Heart left ventricle (tissue), 16 donors: ENCODE measurements around the gene SLC22A2. TPM values are rescaled to one million over a fixed set of nuclear protein-coding genes. Genes with fewer than 3 reads are reported as not detected.
"Not testable (repeated sequence)": the region's sequence is repeated elsewhere in the genome, so short reads cannot be mapped to it uniquely, and the experiment has no call there.

ENCODE experiments used
- ATAC-seq, 4 donors: fragments of 200-7000 bp; cut with Tn5 transposase; one replicate each; pipeline ENCODE4 v1.9.1; 2020 to 2022; ENCODE audit warnings: moderate library complexity in 4 of 4, mild to moderate bottlenecking in 3 of 4, moderate number of reproducible peaks in 1 of 4
- DNase-seq, 5 donors: peaks; one replicate each; pipeline ENCODE4 v3.0.0-alpha.2; 2020
- H3K27ac ChIP-seq, 12 donors: fragments of 200-600 bp; sonication (generic) in 4 of 12; one replicate each; pipeline versions ENCODE4 v1.5.0 to v1.8.0; 2016 to 2022; ENCODE audit warnings: mild to moderate bottlenecking in 2 of 12
- H3K27me3 ChIP-seq, 9 donors: fragments of 200-600 bp; sonication (generic) in 2 of 9; one replicate each; pipeline versions ENCODE4 v1.5.1 to v1.8.0; 2016 to 2022; ENCODE audit warnings: mild to moderate bottlenecking in 3 of 9
- H3K36me3 ChIP-seq, 9 donors: fragments of 200-600 bp; sonication (generic) in 2 of 9; one replicate each; pipeline versions ENCODE4 v1.5.0 to v1.8.0; 2018 to 2022; ENCODE audit warnings: mild to moderate bottlenecking in 2 of 9
- H3K4me1 ChIP-seq, 12 donors: fragments of 200-600 bp; sonication (generic) in 4 of 12; one replicate each; pipeline versions ENCODE4 v1.5.0 to v1.8.0; 2016 to 2022; ENCODE audit warnings: mild to moderate bottlenecking in 3 of 12
- H3K4me3 ChIP-seq, 12 donors: fragments of 200-600 bp; sonication (generic) in 4 of 12; one replicate each; pipeline versions ENCODE4 v1.5.0 to v1.8.0; 2017 to 2022; ENCODE audit warnings: mild to moderate bottlenecking in 9 of 12, moderate library complexity in 4 of 12
- H3K9me3 ChIP-seq, 12 donors: fragments of 200-600 bp; sonication (generic) in 4 of 12; one replicate each; pipeline versions ENCODE4 v1.5.0 to v1.8.0; 2016 to 2022; ENCODE audit warnings: mild to moderate bottlenecking in 1 of 12
- CTCF ChIP-seq, 12 donors: fragments of 200-600 bp; sonication (generic) in 4 of 12; IDR thresholded peaks; one replicate each; pipeline versions ENCODE4 v1.5.0 to v1.8.0; 2018 to 2022; ENCODE audit warnings: antibody characterized with exemption in 12 of 12, mild to moderate bottlenecking in 5 of 12
- POLR2A ChIP-seq, 2 donors: fragments of 450-650 bp; IDR thresholded peaks; one replicate each; pipeline ENCODE4 v1.6.1; 2017; ENCODE audit warnings: antibody characterized with exemption in 2 of 2, mild to moderate bottlenecking in 2 of 2, moderate library complexity in 2 of 2
- WGBS, 4 donors: extraction: QIAGEN DNeasy Blood & Tissue Kit in 2 of 4; methylation state at CpG; one replicate each; pipeline versions ENCODE4 v1.1.5 to v1.1.7; 2013 to 2018; 5-methylcytosine and 5-hydroxymethylcytosine counted together
- intact Hi-C, 10 donors: fragments of 100-400 bp; cut with DNase I; formaldehyde crosslinking; loops; one replicate each; pipeline versions ENCODE4 v1.11.1 to v1.14.2; 2022
- polyA plus RNA-seq, 2 donors: library from polyadenylated mRNA; stranded (reverse); fragments of 200-250 nt; gene quantifications; one replicate each; pipeline ENCODE4 v1.2.3, GENCODE V29; 2013
- total RNA-seq, 9 donors: library from RNA; depleted of rRNA in 2 of 9; stranded (reverse); fragments of >200 nt in 2 of 9; fragmentation: NEBNext Ultra II Directional in 3 of 9; extraction: Animal tissue kit (Norgen Biotek cat#: 25700) in 3 of 9; gene quantifications; one replicate each; pipeline versions ENCODE4 v1.1.0 to v1.2.4, GENCODE V29; 2016 to 2023
- donor health status: ischemic (EF 13 %, LVEDD 7.1; RV severe dilation, severe dysfunction).
- donor health status: healthy with polysubstance abuse.
- donor health status: DM: no; HTN: yes; CAD: no.
- donor health status: DM: no; HTN: no; CAD: no.
- donor health status: ischemic (EF 25% LVEDD 6.9; RV normal size, moderate dysfunction).
- donor health status: ischemic (EF 25% LVEDD 5.7; RV mildly dilated, moderate dysfunction).
- donor health status: healthy.
- donor health status: DM: yes; HTN: yes; CAD: no.
- donor health status: ischemic (EF 35%, LVEDD 5.7; RV mildly dilated, moderate dysfunction).
- donor health status: nonischemic (EF 11% LVEDD 7.7; RV severe dilation, severe dysfunction).
- donor health status: DM: yes; HTN: yes; CAD: no.
- donor health status: PGD.
- donor health status: ischemic (EF 29% LVEDD 5.4; RV normal size, mild dysfunction).
- donor health status: nonischemic (EF 23%, LVEDD 6.1; RV moderate dilation, normal function).

SLC22A2 gene
- total and polyA plus RNA-seq, 11 donors: not detected

GRCh38 chr6:160240691-160241084 is 17.9 kb downstream of the SLC22A2 start:
- TF ChIP-seq POLR2A (IDR thresholded peaks at IDR 0.05) (no peak), CTCF (IDR thresholded peaks at IDR 0.05) (no peak)
- Histone ChIP-seq H3K36me3 (no peaks in the 10 kb centered on the region), H3K27ac (no peak overlapping the region), H3K4me3 (no peak overlapping the region), H3K27me3 (no peaks in the 10 kb centered on the region), H3K9me3 (peaks cover 0 to 13% (median 2%) of the 10 kb centered on the region in 12 donors), H3K4me1 (no peaks in the 10 kb centered on the region)
- DNase-seq: no peak
- intact Hi-C loops: no loop called here
- no peak for ATAC-seq
- 62 to 90% (median 79%) methylated on average over 1 of the region's 1 CpG for WGBS, 4 donors

- Histone ChIP-seq H3K4me3 (no peak overlapping the region), H3K36me3 (no peaks in the 10 kb centered on the region), H3K4me1 (no peaks in the 10 kb centered on the region), H3K27ac (no peak overlapping the region), H3K9me3 (peaks cover 0 to 14% (median 3%) of the 10 kb centered on the region in 12 donors), H3K27me3 (no peaks in the 10 kb centered on the region)
- ATAC-seq (no peak), DNase-seq (no peak)
- intact Hi-C loops: no loop called here
- TF ChIP-seq CTCF (IDR thresholded peaks at IDR 0.05): no peak
- TF ChIP-seq POLR2A (IDR thresholded peaks at IDR 0.05): no peak
- 71 to 75% (median 74%) methylated on average over 4 of the region's 4 CpGs for WGBS, 4 donors
Observed at GRCh38 chr6:160239929-160240690, 18.5 kb downstream of the SLC22A2 start.

DNA sequence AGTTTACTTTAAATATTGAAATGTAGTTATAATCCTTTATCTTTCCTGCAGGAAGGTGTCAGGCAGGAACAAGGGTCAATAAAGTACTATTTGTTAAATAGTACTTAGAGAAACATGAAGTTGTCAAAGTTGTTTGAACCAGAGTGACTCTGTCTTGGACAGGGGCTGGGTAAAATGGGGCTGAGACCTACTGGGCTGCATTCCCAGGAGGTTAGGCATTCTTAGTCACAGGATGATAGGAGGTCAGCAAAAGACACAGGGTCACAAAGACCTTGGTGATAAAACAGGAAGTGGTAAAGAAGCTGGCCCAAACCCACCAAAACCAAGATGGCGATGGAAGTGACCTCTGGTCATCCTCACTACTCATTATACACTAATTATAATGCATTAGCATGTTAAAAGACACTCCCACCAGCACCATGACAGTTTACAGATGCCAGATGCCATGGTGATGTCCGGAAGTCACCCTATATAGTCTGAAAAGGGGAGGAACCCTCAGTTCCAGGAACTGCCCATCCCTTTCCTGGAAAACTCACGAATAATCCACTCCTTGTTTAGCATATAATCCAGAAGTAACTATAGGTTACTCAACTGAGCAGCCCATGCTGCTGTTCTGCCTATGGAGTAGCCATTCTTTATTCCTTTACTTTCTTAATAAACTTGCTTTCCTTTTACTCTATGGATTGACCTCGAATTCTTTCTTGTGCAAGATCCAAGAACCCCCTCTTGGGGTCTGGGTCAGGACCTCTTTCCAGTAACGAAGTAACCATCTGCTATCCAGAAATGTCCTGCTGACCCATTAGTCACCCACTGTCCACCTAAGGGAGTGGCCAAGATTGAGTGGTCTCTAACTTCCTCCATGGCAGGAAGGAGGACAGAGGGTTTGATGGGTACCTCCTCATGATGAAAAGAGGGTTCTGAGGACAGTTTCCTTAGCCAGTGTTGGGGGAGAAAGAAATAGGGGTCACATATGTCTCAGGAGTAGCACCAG is 19.6 kb downstream of the SLC22A2 start:
- WGBS, 4 donors: 66 to 77% (median 73%) methylated on average over 5 of the region's 5 CpGs
- DNase-seq (no peak), ATAC-seq (no peak)
- H3K4me1 ChIP-seq: no peaks in the 10 kb centered on the region
- H3K27me3 ChIP-seq: no peaks in the 10 kb centered on the region
- H3K4me3 ChIP-seq: no peak overlapping the region
- no peaks in the 10 kb centered on the region for H3K36me3 ChIP-seq
- intact Hi-C loops: no loop called here
- H3K27ac ChIP-seq: no peak overlapping the region
- TF ChIP-seq CTCF (IDR thresholded peaks at IDR 0.05): no peak
- H3K9me3 ChIP-seq: peaks cover 0 to 14% (median 3%) of the 10 kb centered on the region in 12 donors

- no peaks in the 10 kb centered on the region for H3K36me3 ChIP-seq
- TF ChIP-seq CTCF (IDR thresholded peaks at IDR 0.05) (no peak), POLR2A (IDR thresholded peaks at IDR 0.05) (no peak)
- no peaks in the 10 kb centered on the region for H3K27me3 ChIP-seq
- no peak overlapping the region for H3K27ac ChIP-seq
- H3K4me1 ChIP-seq: no peaks in the 10 kb centered on the region
- intact Hi-C loops: no loop called here
- H3K9me3 ChIP-seq: peaks cover 0 to 14% (median 3%) of the 10 kb centered on the region in 12 donors
- WGBS, 4 donors: 60 to 72% (median 64%) methylated on average over 2 of the region's 2 CpGs
- no peak overlapping the region for H3K4me3 ChIP-seq
- DNase-seq (no peak), ATAC-seq (no peak)
Observed at GRCh38 chr6:160238278-160238711, 20.3 kb downstream of the SLC22A2 start.

- H3K27ac ChIP-seq, H3K36me3 ChIP-seq, DNase-seq, H3K27me3 ChIP-seq, ATAC-seq, H3K4me3 ChIP-seq, intact Hi-C loops, H3K4me1 ChIP-seq: not testable (repeated sequence)
- WGBS, 4 donors: 61 to 76% (median 64%) methylated on average over 2 of the region's 2 CpGs
- H3K9me3 ChIP-seq: peaks cover 0 to 14% (median 3%) of the 10 kb centered on the region in 12 donors
Observed at GRCh38 chr6:160237597-160238275, 20.9 kb downstream of the SLC22A2 start.

GRCh38 chr6:160236235-160236872 is 22.3 kb downstream of the SLC22A2 start:
- H3K36me3 ChIP-seq, H3K27ac ChIP-seq, DNase-seq, H3K27me3 ChIP-seq, H3K4me3 ChIP-seq, intact Hi-C loops, H3K4me1 ChIP-seq, ATAC-seq: not testable (repeated sequence)
- H3K9me3 ChIP-seq: peaks cover 0 to 14% (median 3%) of the 10 kb centered on the region in 12 donors
- 59 to 70% (median 62%) methylated on average over 2 of the region's 2 CpGs for WGBS, 4 donors
